ENCODE data around the gene PLEKHM3.

The PLEKHM3 gene

DNA sequence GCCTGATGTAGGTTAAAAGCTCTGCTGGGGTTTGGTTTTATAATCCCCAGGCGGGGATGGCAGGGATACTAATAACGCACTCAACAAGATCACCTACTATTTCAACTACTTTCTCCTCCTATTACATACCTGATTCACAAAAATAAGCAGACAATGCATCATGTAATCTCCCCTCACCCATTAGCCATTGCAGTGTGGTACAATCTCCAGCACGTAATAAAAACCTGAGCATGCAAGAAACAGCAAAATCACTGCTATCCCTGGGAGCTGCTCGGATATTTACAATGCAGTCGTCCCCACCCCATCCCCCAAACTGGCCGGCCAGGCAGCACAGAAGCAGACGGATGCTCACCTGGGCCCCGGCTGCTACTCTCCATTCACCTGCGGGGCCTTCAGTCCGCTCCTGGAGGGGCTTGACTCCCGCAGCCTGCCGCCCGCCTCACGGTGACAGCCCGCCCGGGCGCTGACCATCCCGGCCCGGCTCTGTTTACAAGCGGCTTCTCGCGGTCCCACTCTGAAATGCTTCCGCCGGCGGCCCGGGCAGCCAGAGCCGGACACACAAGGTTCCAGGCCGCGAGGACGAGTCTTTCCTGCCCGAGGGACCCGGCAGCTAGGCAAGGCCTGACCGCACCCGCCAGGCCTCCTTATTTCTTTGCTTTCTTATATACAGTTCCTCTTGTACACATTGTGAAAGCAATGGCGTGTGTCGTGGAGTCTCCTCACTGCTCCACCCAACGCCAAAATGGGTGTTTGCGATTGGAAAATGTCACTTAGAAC is at the start of gene PLEKHM3:
PLEKHM3 (minus strand) TSS at position 491 of the 777 bp plus-strand sequence. CDS start 23,888 bp downstream, outside the sequence.
- DNase-seq = peak; percentile 89 to 94 (median 93)

DNA sequence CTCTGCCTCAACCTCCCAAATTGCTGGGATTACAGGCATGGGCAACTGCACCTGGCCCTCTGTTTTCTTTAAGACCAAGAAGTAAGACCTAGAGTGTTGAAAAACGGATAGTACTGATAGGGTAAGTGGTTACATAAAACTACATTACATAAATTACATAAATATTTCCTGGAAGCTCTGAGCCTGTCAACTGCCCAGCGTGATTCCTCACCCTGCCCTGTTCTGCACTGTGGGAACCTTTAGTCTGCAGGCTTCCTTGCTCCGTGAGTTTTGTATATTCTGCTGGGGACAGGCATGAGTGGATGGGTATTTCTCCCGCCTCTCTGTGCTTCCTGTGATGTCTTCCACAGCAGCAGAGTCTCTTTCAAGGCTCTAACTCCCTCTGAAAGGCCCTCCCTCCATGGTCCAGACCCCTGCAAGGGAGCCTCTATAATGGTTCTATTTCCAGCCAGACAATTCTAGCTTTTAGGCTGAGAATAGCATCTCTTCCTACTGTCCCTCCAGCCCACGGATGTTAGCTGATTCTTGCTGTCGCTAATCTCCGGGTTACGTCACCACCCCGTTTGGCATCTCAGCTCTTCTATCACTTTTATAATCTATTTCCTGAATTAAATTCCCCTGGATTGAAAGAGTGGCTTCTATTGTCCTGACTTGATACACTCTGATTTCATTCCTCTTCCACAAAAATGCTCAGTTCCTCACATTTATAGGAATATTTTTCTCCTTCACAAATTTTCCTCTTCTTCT is 49.5 kb upstream of the PLEKHM3 start:
- DNase-seq = no peak

DNA sequence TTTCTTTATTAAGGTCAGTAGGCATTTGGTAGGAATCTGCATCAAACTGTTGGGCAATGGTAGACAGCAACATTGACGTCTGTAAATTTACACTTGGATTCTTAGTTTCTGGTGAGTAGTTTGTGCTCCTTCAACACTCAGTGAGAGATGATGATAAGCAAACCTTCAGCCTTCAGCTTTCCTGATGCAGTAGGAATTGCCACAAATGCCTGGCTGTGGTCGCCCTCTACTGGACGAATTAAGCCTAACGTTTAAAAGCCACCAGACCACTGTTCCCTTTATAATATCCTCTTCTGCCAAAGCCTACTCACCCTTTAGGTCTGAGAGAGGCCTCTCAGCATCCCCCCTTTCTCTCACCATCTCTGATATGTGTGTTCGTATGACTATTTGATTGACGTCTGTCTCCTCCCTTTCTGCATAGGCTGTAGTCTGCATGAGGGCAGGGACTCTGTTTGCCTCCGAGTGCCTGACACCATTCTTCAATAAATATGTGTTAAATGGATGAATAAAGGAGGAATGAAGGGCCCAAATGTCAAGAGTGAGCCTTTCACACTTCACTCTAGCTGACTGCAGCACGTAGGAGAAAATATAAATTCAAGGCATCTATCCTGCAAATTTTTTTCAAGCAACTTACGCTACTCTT is 47.0 kb upstream of the PLEKHM3 start:
- DNase-seq = peak; percentile 64 to 81 (median 74)

- no peak for DNase-seq
Measured at GRCh38 chr2:208069186-208069585, 43.9 kb upstream of the PLEKHM3 start.

DNA sequence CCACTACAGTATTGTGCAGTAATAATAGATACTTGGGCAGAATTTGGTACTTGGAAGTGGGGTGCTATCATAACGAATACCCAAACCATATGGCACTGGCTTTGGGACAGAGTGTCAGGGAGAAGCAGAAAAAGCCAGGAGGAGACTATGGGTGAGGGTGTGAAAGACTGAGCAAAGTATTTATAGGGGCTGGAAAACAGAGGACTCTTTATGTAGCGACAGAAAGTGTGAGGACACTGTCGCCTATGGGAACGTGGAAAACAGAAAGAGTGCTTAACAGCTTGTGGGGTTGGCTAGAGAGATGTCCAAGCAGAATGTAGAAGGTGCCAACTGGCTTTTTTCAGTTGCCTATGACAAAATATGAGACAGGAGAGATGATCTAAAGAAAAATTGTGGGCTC is 40.7 kb upstream of the PLEKHM3 start:
- DNase-seq = no peak

- DNase-seq = no peak
Measured at GRCh38 chr2:208065476-208065875, 40.1 kb upstream of the PLEKHM3 start.

- DNase-seq = peak; percentile 26 to 63 (median 53)
Measured at GRCh38 chr2:208064220-208064961, 39.1 kb upstream of the PLEKHM3 start.

GRCh38 chr2:208062961-208063360 is 37.6 kb upstream of the PLEKHM3 start:
- no peak for DNase-seq

GRCh38 chr2:208062113-208062512 is 36.8 kb upstream of the PLEKHM3 start:
- DNase-seq = peak; percentile 56 to 67 (median 58)

- DNase-seq = no peak
Measured at GRCh38 chr2:208057108-208057507, 31.8 kb upstream of the PLEKHM3 start.

DNA sequence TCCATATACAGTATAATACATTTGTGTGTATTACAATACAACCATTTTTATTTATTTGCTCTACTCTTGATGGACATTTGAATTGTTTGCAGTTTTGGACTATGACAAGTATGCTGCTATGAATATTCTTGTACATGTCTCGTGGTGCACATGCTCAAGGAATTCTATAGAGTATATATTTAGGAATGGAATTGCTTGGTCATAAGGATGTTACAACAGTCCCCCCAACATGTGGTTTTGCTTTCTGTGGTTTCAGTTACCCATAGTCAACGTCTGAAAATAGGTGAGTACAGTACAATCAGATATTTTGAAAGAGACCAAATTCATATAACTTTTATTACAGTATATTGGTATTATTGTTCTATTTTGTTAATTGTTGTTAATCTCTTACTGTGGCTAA is 24.1 kb upstream of the PLEKHM3 start:
- DNase-seq = no peak

- no peak for DNase-seq
Measured at GRCh38 chr2:208049006-208049405, 23.7 kb upstream of the PLEKHM3 start.

DNA sequence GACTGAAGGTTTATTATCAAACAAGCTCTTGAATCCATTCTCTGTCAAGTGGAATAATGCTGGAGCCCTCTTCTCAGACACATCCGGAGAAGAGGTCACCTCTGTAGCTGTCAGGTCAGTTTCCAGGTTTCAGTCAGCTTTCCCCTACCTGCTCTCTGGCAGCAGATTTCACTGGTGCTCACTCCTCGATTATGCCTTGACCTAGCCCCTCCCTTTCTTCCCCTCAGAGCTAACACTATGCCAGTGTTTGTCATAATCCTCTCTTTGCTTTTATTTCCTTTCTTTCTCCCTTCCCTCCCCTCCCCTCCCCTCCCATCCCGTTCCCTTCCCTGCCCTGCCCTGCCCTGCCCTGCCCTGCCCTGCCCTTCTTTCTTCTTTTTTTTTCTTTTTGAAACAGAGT is 22.5 kb upstream of the PLEKHM3 start:
- no peak for DNase-seq

- no peak for DNase-seq
Measured at GRCh38 chr2:208046686-208047085, 21.4 kb upstream of the PLEKHM3 start.

- no peak for DNase-seq
Measured at GRCh38 chr2:208042450-208042849, 17.1 kb upstream of the PLEKHM3 start.

- no peak for DNase-seq
Measured at GRCh38 chr2:208042041-208042440, 16.7 kb upstream of the PLEKHM3 start.

DNA sequence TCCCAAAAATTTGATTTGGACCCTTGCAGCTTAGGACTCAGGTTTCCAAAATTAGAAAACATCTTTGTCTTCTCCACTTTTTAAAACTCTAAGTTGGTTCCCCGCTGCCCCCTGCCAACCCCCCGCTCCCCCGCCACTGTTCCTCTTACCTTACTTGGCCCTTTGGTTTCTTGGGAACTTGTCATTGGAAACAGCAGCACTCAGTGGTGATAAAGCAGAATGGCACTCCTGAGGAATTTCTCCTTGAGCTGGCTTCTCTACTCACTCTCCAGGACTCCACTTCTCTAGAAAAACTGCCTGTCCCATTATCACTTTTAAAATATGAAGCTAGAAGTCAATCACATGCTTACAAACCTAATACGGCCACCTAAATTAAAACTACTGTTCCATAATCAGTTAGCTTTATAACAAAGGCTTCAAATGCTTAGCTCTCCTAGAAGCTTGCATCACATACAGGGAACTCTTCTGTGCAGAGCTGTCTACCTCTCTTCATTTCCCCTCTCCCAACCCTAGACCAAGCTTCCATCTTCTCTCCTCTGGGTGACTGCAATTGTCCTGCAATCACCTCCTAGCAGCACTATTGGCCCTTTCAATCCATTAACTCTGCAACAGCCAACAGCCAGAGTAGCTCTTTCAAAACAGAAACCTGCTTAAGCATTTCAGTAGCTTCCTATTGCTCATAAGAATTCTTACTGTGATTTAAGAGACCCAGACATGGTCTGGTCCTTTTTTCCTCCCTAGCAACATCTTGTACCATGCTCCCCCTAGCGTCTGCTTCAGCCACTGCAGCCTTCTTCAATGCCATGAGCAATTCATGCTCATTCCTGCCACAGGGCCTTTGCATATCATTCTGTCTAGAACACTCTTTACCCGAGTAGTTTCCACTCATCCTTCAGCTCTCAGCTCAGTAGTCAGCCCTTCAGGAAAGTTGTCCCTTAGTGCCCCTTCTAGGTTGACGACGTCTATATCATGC is 15.2 kb upstream of the PLEKHM3 start:
- DNase-seq = peak; percentile 84 to 88 (median 86)

- DNase-seq = no peak
Measured at GRCh38 chr2:208039376-208040110, 14.2 kb upstream of the PLEKHM3 start.

GRCh38 chr2:208037564-208038487 is 12.5 kb upstream of the PLEKHM3 start:
- DNase-seq = no peak

GRCh38 chr2:208036357-208036756 is 11.0 kb upstream of the PLEKHM3 start:
- DNase-seq = peak; percentile 33 to 34 (median 34)

Measured in suppressor macrophage treated with lipopolysaccharide for 1 hour (primary cell).